Erythroblast (primary cell): Measurements from ENCODE around the gene CTPS2.
"Not testable (repeated sequence)": the region's sequence is repeated elsewhere in the genome, so short reads cannot be mapped to it uniquely, and the experiment has no call there.

Experiments used
- GATA1 ChIP-seq: IDR thresholded peaks from 2 replicates; pipeline ENCODE4 v1.6.1; 2011; ENCODE audit warnings: low read depth, mild to moderate bottlenecking, control low read depth, low read length, moderate library complexity
- POLR2A ChIP-seq: IDR thresholded peaks from 2 replicates; pipeline ENCODE4 v1.6.1; 2011; ENCODE audit warnings: mild to moderate bottlenecking, low read length

GRCh38 chrX:16603235-16603634 lies 109.2 kb downstream of the CTPS2 start:
- not testable (repeated sequence) for TF ChIP-seq POLR2A, GATA1
